GM23248 (cell line): ENCODE measurements around the gene KCTD17. TPM values are rescaled to one million over a fixed set of nuclear protein-coding genes. Genes with fewer than 3 reads are reported as not detected.

ENCODE experiments used
- DNase-seq: peaks from one replicate; pipeline ENCODE4 v3.0.0-alpha.2; 2015
- H2AFZ ChIP-seq: fragments of 200-600 bp; sonication (generic); 2 replicates; pipeline ENCODE4 v1.6.1; 2016; ENCODE audit warnings: antibody characterized with exemption
- H3F3A ChIP-seq: fragments of 200-600 bp; sonication (generic); 2 replicates; pipeline ENCODE4 v1.6.1; 2016; ENCODE audit warnings: mild to moderate bottlenecking, antibody characterized with exemption, mixed run types; ENCODE audit not compliant: insufficient read depth
- H3K27ac ChIP-seq: fragments of 200-600 bp; sonication (generic); 2 replicates; pipeline ENCODE4 v1.5.1; 2016; ENCODE audit warnings: mild to moderate bottlenecking
- H3K27me3 ChIP-seq: fragments of 200-600 bp; sonication (generic); replicated peaks from 2 replicates; pipeline ENCODE4 v1.6.1; 2016; ENCODE audit warnings: mild to moderate bottlenecking; ENCODE audit not compliant: insufficient read depth
- H3K36me3 ChIP-seq: fragments of 200-600 bp; sonication (generic); 2 replicates; pipeline ENCODE4 v1.6.1; 2016; ENCODE audit warnings: low read depth, mild to moderate bottlenecking
- H3K4me1 ChIP-seq: fragments of 200-600 bp; sonication (generic); 2 replicates; pipeline ENCODE4 v1.6.1; 2016; ENCODE audit warnings: mild to moderate bottlenecking; ENCODE audit not compliant: insufficient read depth
- H3K4me2 ChIP-seq: fragments of 200-600 bp; sonication (generic); one replicate; pipeline ENCODE4 v1.6.1; 2016; ENCODE audit warnings: mild to moderate bottlenecking; ENCODE audit not compliant: unreplicated experiment
- H3K4me3 ChIP-seq: fragments of 200-600 bp; sonication (generic); 2 replicates; pipeline ENCODE4 v1.5.1; 2016; ENCODE audit warnings: mild to moderate bottlenecking
- H3K79me2 ChIP-seq: fragments of 200-600 bp; sonication (generic); 2 replicates; pipeline ENCODE4 v1.6.1; 2016; ENCODE audit warnings: mild to moderate bottlenecking; ENCODE audit not compliant: insufficient read depth
- H3K9ac ChIP-seq: fragments of 200-600 bp; sonication (generic); 2 replicates; pipeline ENCODE4 v1.6.1; 2016; ENCODE audit warnings: mild to moderate bottlenecking
- H3K9me2 ChIP-seq: fragments of 200-600 bp; sonication (generic); 2 replicates; pipeline ENCODE4 v1.6.1; 2016; ENCODE audit warnings: mixed run types, mild to moderate bottlenecking, moderate library complexity; ENCODE audit not compliant: insufficient read depth
- H3K9me3 ChIP-seq: fragments of 200-600 bp; sonication (generic); one replicate; pipeline ENCODE4 v1.6.1; 2017; ENCODE audit warnings: low read depth
- H4K20me1 ChIP-seq: fragments of 200-600 bp; sonication (generic); 2 replicates; pipeline ENCODE4 v1.6.0; 2016; ENCODE audit not compliant: insufficient read depth
- EZH2 ChIP-seq: fragments of 200-600 bp; sonication (generic); IDR thresholded peaks from 2 replicates; pipeline ENCODE4 v1.6.1; 2018; ENCODE audit warnings: antibody characterized with exemption, mild to moderate bottlenecking; ENCODE audit not compliant: insufficient read depth, poor library complexity, severe bottlenecking
- EZH2phosphoT487 ChIP-seq: fragments of 200-600 bp; sonication (generic); IDR thresholded peaks from 2 replicates; pipeline ENCODE4 v1.6.1; 2018; ENCODE audit warnings: antibody characterized with exemption, moderate library complexity, mild to moderate bottlenecking, low read depth; ENCODE audit not compliant: insufficient read depth
- WGBS, 2 experiments: methylation state at CpG; one replicate each; pipeline ENCODE4 v1.1.6; 2015 to 2017; ENCODE audit warnings: low lambda C conversion rate in 2 of 2, low coverage in 1 of 2; ENCODE audit errors: missing lambda C conversion rate in 2 of 2; 5-methylcytosine and 5-hydroxymethylcytosine counted together
- in situ Hi-C: fragments of 300-500 bp; cut with MboI; formaldehyde crosslinking; loops from 2 replicates; pipeline ENCODE4 v1.15.0; 2020
- polyA plus RNA-seq: library from polyadenylated mRNA; unstranded; fragments of >200 nt; fragmentation: Nextera tagmentation; extraction: Ambion mirVana; gene quantifications from 2 replicates; pipeline ENCODE4 v1.2.1, GENCODE V29; 2016
- total RNA-seq: library from RNA; depleted of rRNA; stranded (reverse); fragments of >200 nt; shearing (Covaris generic); gene quantifications from 2 replicates; pipeline ENCODE4 v1.2.3, GENCODE V29; 2014

KCTD17 gene
- total and polyA plus RNA-seq, 2 experiments from 2014 or later, result 41.6 to 59.6 TPM

DNA sequence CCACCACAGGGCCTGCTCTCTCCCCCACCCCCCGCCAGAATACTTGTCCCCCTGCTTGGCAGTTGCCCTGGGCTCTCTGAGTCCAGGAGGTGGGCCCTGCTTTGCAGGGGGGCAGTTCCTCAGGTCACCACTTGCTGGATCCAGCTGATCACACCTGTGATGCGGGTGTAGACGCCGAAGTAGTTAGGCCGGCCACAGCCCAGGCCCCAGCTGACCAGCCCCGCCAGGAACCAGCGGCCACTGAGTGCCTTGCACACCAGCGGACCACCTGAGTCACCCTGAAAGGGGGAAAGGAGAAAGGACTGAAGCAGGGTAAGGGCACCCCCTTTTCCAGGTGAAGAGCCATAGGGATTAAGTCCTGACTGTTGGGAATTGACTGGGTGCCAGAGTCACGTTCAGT is 14.4 kb downstream of the KCTD17 start:
- no peak for DNase-seq
- TF ChIP-seq EZH2 (no peak), EZH2phosphoT487 (no peak)
- Histone ChIP-seq H3K9ac (no peak overlapping the region), H3K9me2 (no peaks in the 10 kb centered on the region), H3K4me3 (no peak overlapping the region), H3K4me2 (no peak overlapping the region), H3K79me2 (no peaks in the 10 kb centered on the region), H2AFZ (no peak overlapping the region), H3F3A (no peaks in the 10 kb centered on the region), H3K36me3 (no peaks in the 10 kb centered on the region), H3K4me1 (no peaks in the 10 kb centered on the region), H3K9me3 (no peaks in the 10 kb centered on the region), H3K27me3 (peaks cover 22% of the 10 kb centered on the region), H3K27ac (no peak overlapping the region), H4K20me1 (no peaks in the 10 kb centered on the region)
- WGBS, 2 experiments, result 86 to 87% methylated on average over 9 of the region's 9 CpGs
- in situ Hi-C loops, result no loop called here

GRCh38 chr22:37067428-37067827 is 15.9 kb downstream of the KCTD17 start:
- in situ Hi-C loops, result no loop called here
- TF ChIP-seq EZH2phosphoT487 (no peak), EZH2 (no peak)
- no peak overlapping the region for H3K4me3 ChIP-seq
- H2AFZ ChIP-seq, result no peak overlapping the region
- H3K36me3 ChIP-seq, result no peaks in the 10 kb centered on the region
- H3K27ac ChIP-seq, result no peak overlapping the region
- H3K27me3 ChIP-seq, result peaks cover 22% of the 10 kb centered on the region
- no peaks in the 10 kb centered on the region for H3F3A ChIP-seq
- no peaks in the 10 kb centered on the region for H3K9me3 ChIP-seq
- no peak overlapping the region for H3K4me2 ChIP-seq
- 65 to 68% methylated on average over 9 to 10 of the region's 10 CpGs for WGBS, 2 experiments
- H4K20me1 ChIP-seq, result no peaks in the 10 kb centered on the region
- no peaks in the 10 kb centered on the region for H3K79me2 ChIP-seq
- no peak overlapping the region for H3K9ac ChIP-seq
- H3K4me1 ChIP-seq, result no peaks in the 10 kb centered on the region
- DNase-seq, result no peak
- no peaks in the 10 kb centered on the region for H3K9me2 ChIP-seq

- peak; percentile 24 for DNase-seq
- Histone ChIP-seq H3F3A (no peaks in the 10 kb centered on the region), H3K27ac (no peak overlapping the region), H3K9ac (no peak overlapping the region), H3K4me1 (no peaks in the 10 kb centered on the region), H3K79me2 (no peaks in the 10 kb centered on the region), H4K20me1 (no peaks in the 10 kb centered on the region), H3K4me3 (no peak overlapping the region), H2AFZ (no peak overlapping the region), H3K9me3 (no peaks in the 10 kb centered on the region), H3K27me3 (peaks cover 22% of the 10 kb centered on the region), H3K9me2 (no peaks in the 10 kb centered on the region), H3K36me3 (no peaks in the 10 kb centered on the region), H3K4me2 (no peak overlapping the region)
- in situ Hi-C loops, result no loop called here
- TF ChIP-seq EZH2 (no peak), EZH2phosphoT487 (no peak)
- 2 to 4% methylated on average over 31 to 33 of the region's 36 CpGs for WGBS, 2 experiments
Observed at GRCh38 chr22:37068859-37069258, 17.3 kb downstream of the KCTD17 start.

GRCh38 chr22:37069319-37069718 is 17.8 kb downstream of the KCTD17 start:
- Histone ChIP-seq H3K4me1 (no peaks in the 10 kb centered on the region), H3K4me3 (no peak overlapping the region), H3F3A (no peaks in the 10 kb centered on the region), H3K9me3 (no peaks in the 10 kb centered on the region), H3K9me2 (no peaks in the 10 kb centered on the region), H4K20me1 (no peaks in the 10 kb centered on the region), H3K36me3 (no peaks in the 10 kb centered on the region), H3K4me2 (no peak overlapping the region), H3K27ac (no peak overlapping the region), H3K79me2 (no peaks in the 10 kb centered on the region), H3K9ac (no peak overlapping the region), H2AFZ (no peak overlapping the region), H3K27me3 (peaks cover 22% of the 10 kb centered on the region)
- 22% methylated on average over 8 to 9 of the region's 11 CpGs for WGBS, 2 experiments
- in situ Hi-C loops, result no loop called here
- TF ChIP-seq EZH2phosphoT487, result no peak
- TF ChIP-seq EZH2, result no peak
- peak; percentile 26 for DNase-seq

DNA sequence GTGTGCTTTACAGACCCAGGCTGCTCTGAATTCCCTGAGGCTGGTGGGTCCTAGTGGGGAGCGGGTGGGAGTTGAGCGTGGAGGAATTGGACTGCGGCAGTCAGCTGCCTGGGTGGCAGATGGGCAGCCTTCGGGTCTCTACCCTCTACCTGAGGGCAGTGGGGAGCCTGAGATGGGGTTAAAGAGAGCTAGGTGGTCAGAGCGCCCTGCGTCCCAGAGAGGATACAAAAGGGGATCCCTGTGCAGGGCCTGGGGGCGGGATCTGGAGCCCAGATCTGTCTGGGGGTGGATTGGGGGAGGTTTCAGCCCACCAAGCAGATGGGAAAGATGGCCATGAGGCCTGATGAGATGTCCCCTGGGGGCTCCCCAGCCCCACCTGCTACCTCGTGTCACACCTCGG is 18.2 kb downstream of the KCTD17 start:
- no peak for DNase-seq
- Histone ChIP-seq H4K20me1 (no peaks in the 10 kb centered on the region), H3K36me3 (no peaks in the 10 kb centered on the region), H2AFZ (no peak overlapping the region), H3K9me3 (no peaks in the 10 kb centered on the region), H3K9ac (no peak overlapping the region), H3K9me2 (no peaks in the 10 kb centered on the region), H3K4me3 (no peak overlapping the region), H3F3A (no peaks in the 10 kb centered on the region), H3K4me1 (no peaks in the 10 kb centered on the region), H3K27me3 (peaks cover 22% of the 10 kb centered on the region), H3K27ac (no peak overlapping the region), H3K79me2 (no peaks in the 10 kb centered on the region), H3K4me2 (no peak overlapping the region)
- 49 to 53% methylated on average over 9 of the region's 9 CpGs for WGBS, 2 experiments
- TF ChIP-seq EZH2 (no peak), EZH2phosphoT487 (no peak)
- in situ Hi-C loops, result no loop called here
